Small intestine (tissue), 7 donors: ENCODE results near the gene TMEM178A. TPM values are rescaled to one million over a fixed set of nuclear protein-coding genes. Genes with fewer than 3 reads are reported as not detected.

Source experiments
- DNase-seq, 2 donors: peaks; one replicate each; pipeline versions ENCODE4 v3.0.0 to v3.0.0-alpha.2; 2013
- FAIRE-seq: peaks from 2 replicates; lab custom pipeline; 2012; peaks lifted over from hg19 to GRCh38; lab: Jason Lieb, UNC
- H3K27ac ChIP-seq, 3 donors: one replicate each; pipeline ENCODE4 v1.5.1; 2013; ENCODE audit warnings: low read length in 2 of 3, mild to moderate bottlenecking in 2 of 3, control low read depth in 1 of 3, inconsistent platforms in 1 of 3, low read depth in 1 of 3, moderate library complexity in 1 of 3
- H3K27me3 ChIP-seq, 3 donors: one replicate each; pipeline ENCODE4 v1.6.1; 2013; ENCODE audit warnings: low read length in 3 of 3, inconsistent platforms in 1 of 3; ENCODE audit not compliant: control insufficient read depth in 3 of 3, insufficient read depth in 3 of 3
- H3K36me3 ChIP-seq, 3 donors: one replicate each; pipeline ENCODE4 v1.6.1; 2013; ENCODE audit warnings: low read length in 3 of 3, inconsistent platforms in 1 of 3, low read depth in 1 of 3, mild to moderate bottlenecking in 1 of 3, moderate library complexity in 1 of 3; ENCODE audit not compliant: control insufficient read depth in 3 of 3, insufficient read depth in 2 of 3
- H3K4me1 ChIP-seq, 3 donors: one replicate each; pipeline ENCODE4 v1.6.1; 2013; ENCODE audit warnings: low read length in 2 of 3, inconsistent platforms in 1 of 3, low read depth in 1 of 3, mild to moderate bottlenecking in 1 of 3, moderate library complexity in 1 of 3; ENCODE audit not compliant: control insufficient read depth in 3 of 3, insufficient read depth in 2 of 3
- H3K4me3 ChIP-seq, 3 donors: one replicate each; pipeline ENCODE4 v1.5.1; 2013; ENCODE audit warnings: low read length in 3 of 3, control low read depth in 1 of 3, inconsistent platforms in 1 of 3, low read depth in 1 of 3, mild to moderate bottlenecking in 1 of 3, moderate library complexity in 1 of 3
- H3K9me3 ChIP-seq, 2 donors: one replicate each; pipeline ENCODE4 v1.6.1; 2013; ENCODE audit warnings: low read depth in 1 of 2, low read length in 1 of 2; ENCODE audit not compliant: control insufficient read depth in 2 of 2, insufficient read depth in 1 of 2
- WGBS, 3 donors: extraction: QIAGEN DNeasy Blood & Tissue Kit; methylation state at CpG; one replicate each; pipeline ENCODE4 v1.1.7; 2013; 5-methylcytosine and 5-hydroxymethylcytosine counted together
- polyA plus RNA-seq, 4 donors: library from polyadenylated mRNA; stranded (reverse) in 3 of 4; unstranded in 1 of 4; fragments of 200-250 nt in 3 of 4; fragments of 120-200 nt in 1 of 4; gene quantifications; one replicate each; pipeline versions ENCODE4 v1.2.1 to v1.2.3, GENCODE V29; 2013
- donor health status: healthy with polysubstance abuse.
- donor health status: control.
- donor health status: control.
- donor health status: Bipolar disorder and iron deficiency.
- donor health status: healthy.

The TMEM178A gene
- polyA plus RNA-seq, 4 donors, result 0.61 to 5.0 (median 3.0) TPM

DNA sequence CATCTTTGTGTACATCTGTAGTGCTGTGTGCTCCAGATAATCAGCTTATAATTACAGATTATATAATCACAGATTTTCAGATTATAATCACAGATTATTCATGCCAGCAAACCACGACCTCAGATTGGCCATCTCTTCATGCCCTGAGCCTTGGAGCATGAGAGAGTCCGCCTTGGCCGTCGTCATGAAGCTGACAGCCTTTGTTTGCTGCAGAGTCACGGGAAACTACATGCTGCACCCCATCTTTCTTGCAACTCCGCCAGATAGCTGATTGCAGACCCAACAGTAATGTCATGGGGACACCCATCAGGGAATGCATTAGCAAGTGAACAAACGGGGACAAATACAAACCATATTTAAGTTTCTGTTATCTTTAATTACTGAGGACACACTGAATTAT, 7.3 kb downstream of the TMEM178A start:
- no peak overlapping the region for H3K27ac ChIP-seq
- 67 to 81% (median 74%) methylated on average over 7 of the region's 7 CpGs for WGBS, 3 donors
- H3K4me1 ChIP-seq, result no peaks in the 10 kb centered on the region
- FAIRE-seq, result no peak
- no peaks in the 10 kb centered on the region for H3K36me3 ChIP-seq
- no peak overlapping the region for H3K4me3 ChIP-seq
- DNase-seq, result no peak
- H3K9me3 ChIP-seq, result no peaks in the 10 kb centered on the region
- peaks cover under 1 to 17% (median 3%) of the 10 kb centered on the region in 3 donors for H3K27me3 ChIP-seq

DNA sequence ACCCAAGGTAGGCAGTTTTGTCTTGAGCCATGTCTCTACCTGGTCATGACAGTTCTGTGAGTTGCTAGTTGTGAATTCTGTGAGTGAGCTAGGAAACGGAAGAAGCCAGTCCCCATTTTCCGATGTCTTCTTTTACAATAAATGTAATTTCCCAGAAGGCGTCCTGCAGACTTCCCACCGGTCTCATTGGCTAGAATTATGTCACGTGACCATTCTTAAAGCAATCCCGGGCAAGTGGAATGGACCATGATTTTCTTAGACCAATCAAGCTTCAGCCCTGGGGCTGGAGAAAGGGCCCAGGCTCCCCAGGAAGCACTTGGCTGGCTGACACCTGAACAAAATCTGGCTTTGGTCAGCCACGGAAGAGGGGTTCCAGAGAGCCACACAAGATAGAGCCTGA, 10.6 kb downstream of the TMEM178A start:
- no peaks in the 10 kb centered on the region for H3K36me3 ChIP-seq
- H3K4me3 ChIP-seq, result no peak overlapping the region
- DNase-seq, result no peak
- FAIRE-seq, result no peak
- H3K4me1 ChIP-seq, result no peaks in the 10 kb centered on the region
- H3K9me3 ChIP-seq, result no peaks in the 10 kb centered on the region
- 89 to 95% (median 92%) methylated on average over 7 of the region's 7 CpGs for whole genome bisulfite sequencing, 3 donors
- peaks cover 0 to 9% (median 3%) of the 10 kb centered on the region in 3 donors for H3K27me3 ChIP-seq
- no peak overlapping the region for H3K27ac ChIP-seq

DNA sequence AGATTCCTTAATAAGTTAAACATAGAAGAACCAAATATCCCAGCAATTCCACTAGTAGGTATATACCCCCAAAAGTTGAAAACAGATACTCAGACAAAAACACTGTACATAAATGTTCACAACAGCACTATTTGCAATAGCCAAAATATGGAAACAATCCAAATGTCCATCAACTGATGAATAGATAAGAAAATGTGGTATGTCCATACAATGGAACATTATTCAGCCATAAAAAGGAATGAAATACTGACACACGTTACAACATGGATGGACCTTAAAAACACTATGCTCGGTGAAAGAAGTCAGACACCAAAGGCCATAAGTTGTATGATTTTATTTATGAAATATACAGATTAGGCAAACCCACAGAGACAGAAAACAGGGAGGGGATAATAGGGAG, 12.5 kb downstream of the TMEM178A start:
- FAIRE-seq (no peak), DNase-seq (no peak)
- H3K36me3 ChIP-seq, result no peaks in the 10 kb centered on the region
- H3K9me3 ChIP-seq, result no peaks in the 10 kb centered on the region
- peaks cover 0 to 3% (median 0%) of the 10 kb centered on the region in 3 donors for H3K27me3 ChIP-seq
- no peak overlapping the region for H3K27ac ChIP-seq
- H3K4me3 ChIP-seq, result no peak overlapping the region
- H3K4me1 ChIP-seq, result no peaks in the 10 kb centered on the region
- WGBS, 3 donors, result 94 to 98% (median 96%) methylated on average over 2 of the region's 2 CpGs

DNA sequence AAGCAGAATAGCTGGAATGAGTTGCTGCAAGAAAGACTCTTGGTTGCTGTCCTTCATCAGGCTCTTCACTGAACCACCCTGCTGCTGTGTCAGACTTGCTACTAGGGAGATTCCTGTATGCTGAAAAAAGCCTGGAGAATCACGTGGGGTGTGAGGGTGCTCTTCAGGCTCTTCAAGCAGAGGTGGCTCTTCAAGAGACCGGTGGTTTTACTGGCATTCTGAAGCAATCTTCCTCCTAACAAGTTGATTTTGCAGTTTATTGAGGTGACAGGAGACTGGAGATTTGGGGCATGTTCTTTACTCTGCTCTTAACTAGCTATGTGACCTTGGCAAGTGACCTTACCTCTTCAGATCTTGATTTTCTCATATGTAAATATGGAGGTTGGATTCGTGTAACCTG, 14.1 kb downstream of the TMEM178A start:
- Histone ChIP-seq H3K36me3 (no peaks in the 10 kb centered on the region), H3K4me3 (no peak overlapping the region), H3K27ac (no peak overlapping the region), H3K9me3 (no peaks in the 10 kb centered on the region), H3K27me3 (no peaks in the 10 kb centered on the region), H3K4me1 (no peaks in the 10 kb centered on the region)
- 46 to 59% (median 52%) methylated on average over 3 of the region's 3 CpGs for WGBS, 3 donors
- FAIRE-seq (no peak), DNase-seq (no peak)

DNA sequence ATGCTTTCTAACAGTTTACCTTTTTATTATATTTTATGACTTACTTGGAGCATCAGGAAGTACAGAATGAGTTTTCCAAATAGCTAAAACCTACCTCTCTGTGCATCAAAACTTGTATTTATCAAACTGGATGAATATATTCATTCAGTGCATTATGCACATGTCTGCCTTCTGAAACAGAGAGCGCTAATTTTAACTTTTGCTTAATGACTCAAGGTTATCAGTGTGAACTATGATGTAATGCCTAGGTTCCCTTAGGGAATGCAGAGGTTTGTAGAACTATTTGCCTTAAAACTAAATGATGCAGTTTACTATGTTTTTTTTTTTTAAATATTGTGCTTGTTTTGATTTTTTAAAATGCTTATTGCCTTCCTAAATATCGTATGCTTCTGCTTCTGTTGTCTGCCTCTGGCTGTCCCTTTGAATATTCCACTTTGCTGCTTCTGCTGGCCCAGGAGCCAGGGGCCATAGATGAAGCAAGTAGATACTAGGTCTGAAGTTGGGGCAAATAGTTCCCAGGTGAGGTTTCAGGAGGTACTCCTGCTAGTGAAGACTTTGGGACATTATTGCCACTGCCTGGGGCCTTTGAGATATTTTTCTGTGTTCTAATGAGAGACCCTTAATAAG, 16.5 kb downstream of the TMEM178A start:
- Histone ChIP-seq H3K27ac (no peak overlapping the region), H3K4me1 (no peaks in the 10 kb centered on the region), H3K36me3 (no peaks in the 10 kb centered on the region), H3K27me3 (no peaks in the 10 kb centered on the region), H3K4me3 (no peak overlapping the region), H3K9me3 (no peaks in the 10 kb centered on the region)
- 72 to 86% (median 72%) methylated on average over 2 of the region's 2 CpGs for WGBS, 3 donors
- no peak for DNase-seq
- FAIRE-seq, result no peak

DNA sequence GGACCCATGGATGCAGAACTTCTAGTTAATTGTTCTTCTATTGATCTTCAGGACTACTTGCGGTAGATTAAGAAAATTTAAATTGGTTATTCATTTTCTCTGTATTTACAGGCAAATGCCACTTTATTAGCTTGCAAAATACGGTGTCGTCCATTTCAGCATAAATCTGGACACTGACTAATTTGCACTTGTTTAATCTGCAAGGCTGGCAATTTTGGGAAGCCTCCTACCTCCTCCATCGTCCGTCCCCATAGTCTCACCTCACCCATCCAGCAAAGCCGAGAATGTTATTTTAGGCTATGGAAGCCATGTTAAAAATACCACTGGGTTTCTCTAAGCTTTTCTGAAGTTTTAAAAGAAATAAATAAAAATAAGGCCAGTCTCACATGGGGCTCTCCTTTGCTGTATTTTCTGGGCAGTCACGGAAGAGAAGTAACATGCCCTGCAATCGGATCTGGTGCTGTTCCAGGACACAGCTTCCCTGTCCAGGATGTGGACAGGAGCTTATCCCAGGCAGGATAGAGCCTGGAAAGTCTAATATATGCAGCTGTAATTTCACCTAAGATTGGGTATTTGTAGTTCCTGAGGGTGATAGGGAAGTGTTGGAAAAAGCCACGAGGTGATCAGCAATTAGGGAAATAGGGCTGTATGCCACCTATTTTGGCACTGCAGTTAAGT, 17.4 kb downstream of the TMEM178A start:
- 85 to 89% (median 87%) methylated on average over 9 of the region's 9 CpGs for WGBS, 3 donors
- Histone ChIP-seq H3K9me3 (no peaks in the 10 kb centered on the region), H3K36me3 (no peaks in the 10 kb centered on the region), H3K4me3 (no peak overlapping the region), H3K27ac (no peak overlapping the region), H3K27me3 (no peaks in the 10 kb centered on the region), H3K4me1 (no peaks in the 10 kb centered on the region)
- no peak for FAIRE-seq
- no peak for DNase-seq

DNA sequence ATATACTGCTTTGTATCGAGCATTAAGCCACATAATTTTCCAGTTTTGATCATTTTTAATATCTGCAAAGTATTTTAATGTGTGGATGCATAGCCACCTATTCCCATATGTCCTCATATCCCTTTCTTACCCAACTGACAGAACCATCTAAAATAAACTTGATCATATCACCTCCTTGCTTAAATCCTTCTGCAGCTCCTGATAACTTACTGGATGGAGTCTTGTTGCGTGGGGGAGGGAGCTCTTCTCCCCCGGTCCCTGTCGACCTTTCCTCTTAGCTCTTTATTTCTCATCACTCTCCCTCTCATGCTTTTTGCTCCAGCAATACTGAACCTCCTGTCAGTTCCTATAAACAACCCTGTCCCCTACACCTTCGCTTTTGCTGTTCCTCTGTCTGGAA, 18.7 kb downstream of the TMEM178A start:
- H3K4me1 ChIP-seq, result no peaks in the 10 kb centered on the region
- H3K4me3 ChIP-seq, result no peak overlapping the region
- H3K27me3 ChIP-seq, result no peaks in the 10 kb centered on the region
- WGBS, 3 donors, result 82 to 87% (median 84%) methylated on average over 5 of the region's 5 CpGs
- DNase-seq (no peak), FAIRE-seq (no peak)
- H3K36me3 ChIP-seq, result no peaks in the 10 kb centered on the region
- no peaks in the 10 kb centered on the region for H3K9me3 ChIP-seq
- no peak overlapping the region for H3K27ac ChIP-seq

DNA sequence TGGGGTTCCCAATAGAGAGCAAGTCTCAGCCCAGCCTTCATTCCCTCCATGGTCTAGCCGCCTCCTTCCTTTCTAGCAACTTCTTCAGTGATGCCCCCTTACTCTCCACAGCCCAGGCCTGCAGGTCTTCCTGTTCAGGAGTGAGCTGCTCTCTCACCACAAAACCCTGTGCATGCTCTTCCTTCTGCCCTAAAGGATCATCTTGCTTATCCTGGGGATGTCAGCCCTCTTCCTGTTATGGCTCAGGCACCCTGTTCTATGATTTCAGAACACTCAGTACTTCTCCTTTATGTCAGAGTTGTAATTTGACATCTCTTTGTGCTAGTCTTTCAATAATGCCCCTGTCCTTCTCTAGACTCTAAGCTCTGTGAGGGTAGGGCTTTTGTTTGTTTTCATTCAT, 19.4 kb downstream of the TMEM178A start:
- no peak for FAIRE-seq

More for the DNA sequence above, 19.4 kb downstream of the TMEM178A start:
- DNase-seq, result no peak
- Histone ChIP-seq H3K4me3 (no peak overlapping the region), H3K4me1 (no peaks in the 10 kb centered on the region), H3K27me3 (no peaks in the 10 kb centered on the region), H3K27ac (no peak overlapping the region), H3K36me3 (no peaks in the 10 kb centered on the region), H3K9me3 (peaks cover 0 to 3% of the 10 kb centered on the region in 2 donors)
- 88 to 96% (median 90%) methylated on average over 1 of the region's 1 CpG for WGBS, 3 donors
